NCI-H128 (cell line): ENCODE data around the gene CFAP45.

Experiments
- DNase-seq: peaks from one replicate; lab custom pipeline; 2025; ENCODE audit not compliant: unreplicated experiment; lab: John Stamatoyannopoulos, UW

Gene CFAP45

DNA sequence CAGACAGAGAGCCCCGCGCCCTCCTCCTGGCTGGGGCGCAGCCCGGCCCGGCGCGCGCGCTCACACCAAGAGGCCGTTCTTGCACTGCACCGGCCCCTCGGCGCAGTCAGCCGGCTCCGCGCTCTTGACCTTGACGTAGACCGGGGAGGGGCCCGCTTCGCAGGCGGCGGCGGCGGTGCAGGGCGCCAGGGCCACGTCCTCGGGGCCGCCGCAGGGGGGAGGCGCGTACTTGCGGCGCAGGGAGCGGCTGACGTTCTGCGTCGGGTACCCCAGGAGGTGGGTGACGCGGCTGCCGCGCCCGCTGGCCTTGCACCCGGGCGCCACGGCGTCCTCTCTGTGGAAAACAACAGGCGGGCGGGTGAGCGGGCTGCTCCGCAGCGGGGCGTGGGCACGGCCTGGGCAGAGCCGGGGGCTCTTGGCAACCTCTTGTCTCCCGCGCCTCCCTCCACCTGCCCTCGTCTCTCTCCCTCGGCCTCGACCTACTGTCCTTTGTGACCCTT is 45.2 kb downstream of the CFAP45 start:
- DNase-seq: no peak

DNA sequence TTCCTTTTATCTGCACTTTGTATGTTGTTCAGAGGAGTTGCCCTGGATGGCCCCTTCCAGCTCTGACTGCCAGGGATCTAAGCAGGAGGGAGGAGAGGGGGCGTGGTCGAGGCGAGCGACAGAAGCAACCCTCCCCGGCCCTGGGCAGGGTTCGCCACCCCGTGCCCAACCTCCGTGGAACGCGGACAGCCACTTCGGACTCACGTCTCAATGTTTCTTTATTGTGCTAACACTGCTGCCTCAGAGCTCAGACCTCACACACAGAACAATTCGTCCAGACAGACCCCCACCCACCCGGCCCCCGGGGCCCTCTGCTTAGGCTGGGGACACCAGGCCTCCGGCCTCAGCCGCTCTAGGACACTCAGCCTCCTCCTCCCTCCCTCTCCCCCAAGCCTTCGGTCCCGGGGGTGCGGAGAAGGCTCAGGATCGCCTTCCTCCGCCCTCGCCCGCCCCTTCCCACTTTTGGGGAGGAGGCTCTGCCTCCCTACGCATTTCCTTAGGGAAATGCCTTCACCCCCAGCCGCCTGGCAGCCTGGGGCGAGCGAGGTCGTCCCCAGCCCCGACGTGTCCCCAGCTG is 45.8 kb downstream of the CFAP45 start:
- no peak for DNase-seq

DNA sequence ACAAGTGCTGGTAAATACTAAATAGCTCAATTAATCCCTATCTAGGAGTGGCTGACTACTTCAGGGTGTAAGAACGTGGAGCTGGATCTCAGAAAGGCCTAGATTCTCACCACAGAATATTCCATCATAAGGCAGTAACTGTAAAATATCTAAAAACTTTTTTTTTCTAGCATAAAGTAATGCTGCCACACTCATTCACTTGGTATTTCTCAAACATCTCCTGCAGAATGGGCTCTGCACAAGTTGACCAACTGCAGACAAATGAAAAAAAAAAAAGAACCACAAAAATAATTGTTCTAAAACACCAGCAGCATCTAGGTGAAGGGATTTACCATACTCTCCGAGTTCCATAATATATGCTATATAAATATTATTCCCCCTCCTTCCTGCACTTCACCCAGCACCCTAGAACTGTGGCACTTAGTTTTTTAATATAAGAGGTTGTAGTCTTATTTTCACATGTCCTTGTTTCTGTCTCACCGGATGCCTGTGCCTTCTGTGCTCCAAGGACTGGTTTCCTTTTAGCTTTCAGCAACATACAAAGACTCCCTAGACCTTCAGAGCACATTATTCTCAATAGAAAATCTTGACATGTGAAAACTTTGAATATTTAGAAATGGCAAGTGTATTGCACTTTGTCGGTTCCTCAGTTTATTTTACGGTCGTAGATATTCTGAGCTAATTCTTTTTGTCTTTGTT is 46.4 kb downstream of the CFAP45 start:
- DNase-seq: no peak

DNA sequence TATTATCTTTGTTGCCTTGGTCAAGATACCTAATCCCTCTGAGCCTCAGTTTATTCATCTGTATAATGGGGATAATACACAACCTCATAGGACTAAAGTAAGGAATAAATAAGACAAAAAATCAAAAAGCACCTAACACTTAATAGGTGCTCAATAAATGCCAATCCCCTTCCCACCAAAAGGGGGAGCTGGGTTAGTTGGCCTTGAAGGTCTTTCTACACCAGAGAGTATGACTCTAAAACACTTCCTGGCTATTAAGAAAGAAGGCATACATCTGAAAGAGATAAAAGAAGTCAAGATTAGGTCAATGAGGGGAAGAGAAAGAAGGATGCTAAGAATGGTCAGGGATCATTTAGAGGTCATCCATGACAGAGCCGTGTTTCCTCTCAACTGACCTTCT is 48.6 kb downstream of the CFAP45 start:
- no peak for DNase-seq

DNA sequence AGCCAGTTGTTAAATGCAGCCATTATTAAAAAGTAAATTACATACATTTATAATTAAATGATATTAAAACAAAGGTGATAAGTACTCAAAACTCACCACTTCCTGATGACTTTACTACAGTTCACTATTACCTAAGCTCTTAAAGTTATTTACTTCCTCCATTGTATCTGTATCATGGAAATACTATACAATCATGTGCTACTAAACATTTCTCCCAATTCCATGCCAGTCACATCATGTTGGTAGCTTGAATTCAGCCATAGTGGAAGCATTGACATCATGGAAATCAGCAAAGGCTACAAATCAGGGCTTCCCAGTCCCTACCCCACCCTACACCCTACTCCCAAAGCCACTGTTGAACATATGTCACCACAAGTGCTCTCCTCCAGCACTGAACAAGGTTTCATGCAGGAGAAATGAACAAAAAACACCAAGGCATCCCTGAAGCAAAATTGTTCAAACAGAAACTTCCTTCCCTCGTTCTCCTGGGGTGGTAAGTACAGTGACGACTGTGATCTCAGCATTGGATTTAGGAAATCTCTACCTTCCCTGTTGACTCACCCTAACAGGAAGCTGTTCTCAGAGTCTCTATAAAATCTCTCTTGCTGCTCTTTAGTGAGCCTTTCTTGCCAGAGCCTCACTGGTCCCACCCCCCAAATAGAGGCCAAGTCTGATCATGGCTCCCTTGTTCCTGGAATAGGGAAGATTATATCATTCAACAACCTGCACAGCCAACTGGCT is 50.2 kb downstream of the CFAP45 start:
- DNase-seq: no peak

DNA sequence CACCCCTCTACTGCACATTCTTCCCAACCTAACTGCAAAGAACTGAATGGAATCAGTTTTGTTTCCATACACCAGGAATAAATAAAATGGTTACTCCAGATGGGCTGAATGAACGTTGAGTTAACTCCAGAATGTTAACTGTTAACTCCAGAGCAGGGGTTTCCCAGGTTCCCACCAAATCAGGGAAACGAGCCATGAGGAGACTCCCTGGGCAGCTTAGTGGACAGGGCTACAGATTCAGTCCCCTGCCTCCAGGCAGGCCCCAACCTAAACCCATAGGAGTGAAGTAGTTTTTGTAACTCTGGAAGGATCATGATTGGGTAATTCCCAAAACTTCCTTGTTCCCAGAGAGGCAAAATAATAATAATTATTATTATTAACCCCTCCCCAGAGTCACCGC is 51.6 kb downstream of the CFAP45 start:
- DNase-seq: no peak

DNA sequence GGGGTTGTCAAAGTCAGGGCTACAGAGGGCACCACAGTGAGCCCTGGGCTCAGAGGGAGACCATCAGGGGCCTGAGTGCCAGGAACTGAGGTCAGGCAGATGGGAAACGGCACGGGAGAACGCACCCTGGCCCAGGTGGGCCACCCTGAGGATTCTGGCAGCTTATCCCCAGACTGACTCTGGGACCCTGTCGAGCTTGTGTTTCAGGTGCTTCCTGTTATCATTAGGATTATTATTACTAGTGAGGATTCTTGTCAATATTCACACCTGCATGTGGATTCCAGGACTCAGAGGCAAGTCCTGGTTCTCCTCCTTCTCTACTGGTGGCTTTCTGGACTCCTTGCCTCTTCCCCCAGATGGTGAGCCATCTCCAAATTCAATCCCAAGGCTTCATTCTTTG is 52.7 kb downstream of the CFAP45 start:
- DNase-seq: no peak

DNA sequence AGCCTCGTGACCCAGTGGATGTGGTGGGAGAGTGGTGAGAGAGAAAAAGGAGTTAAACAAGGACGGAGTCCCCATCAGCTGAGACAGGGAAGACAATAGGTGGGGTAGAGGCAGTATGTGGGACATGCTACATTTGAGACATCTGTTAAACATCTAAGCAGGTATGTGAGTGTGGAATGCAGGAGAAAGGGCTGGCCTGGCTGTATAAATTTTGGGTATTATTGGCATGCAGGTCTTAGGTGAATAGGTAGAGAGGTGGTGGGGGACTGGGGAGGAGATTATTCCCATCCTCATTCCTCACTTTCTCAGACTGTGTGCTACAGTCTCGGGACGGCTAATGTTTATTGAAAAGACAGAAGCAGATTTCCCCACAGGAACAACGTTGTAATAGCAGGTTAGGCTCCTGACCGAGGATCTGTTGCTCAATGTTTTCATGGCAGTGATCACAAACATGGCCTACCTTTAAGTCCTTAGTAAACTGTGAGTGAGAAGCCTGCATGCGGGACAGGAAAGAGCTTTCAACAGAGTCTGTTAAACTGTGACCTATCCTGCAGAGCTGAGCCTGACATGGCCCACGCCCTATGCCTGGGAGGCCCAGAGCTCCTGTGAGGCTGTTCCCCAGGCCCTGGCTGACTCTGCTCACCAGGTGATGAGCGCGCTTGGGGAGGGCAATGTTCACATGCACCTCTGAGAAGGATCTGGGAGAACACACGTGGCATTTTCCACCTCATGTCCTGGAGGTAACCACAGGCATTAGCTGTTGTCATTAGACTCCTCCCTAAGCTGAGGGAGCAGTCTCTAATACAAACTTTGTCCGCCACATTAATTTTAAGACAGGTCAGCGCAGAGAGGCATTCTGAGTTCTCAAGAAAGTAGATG is 54.0 kb downstream of the CFAP45 start:
- no peak for DNase-seq

DNA sequence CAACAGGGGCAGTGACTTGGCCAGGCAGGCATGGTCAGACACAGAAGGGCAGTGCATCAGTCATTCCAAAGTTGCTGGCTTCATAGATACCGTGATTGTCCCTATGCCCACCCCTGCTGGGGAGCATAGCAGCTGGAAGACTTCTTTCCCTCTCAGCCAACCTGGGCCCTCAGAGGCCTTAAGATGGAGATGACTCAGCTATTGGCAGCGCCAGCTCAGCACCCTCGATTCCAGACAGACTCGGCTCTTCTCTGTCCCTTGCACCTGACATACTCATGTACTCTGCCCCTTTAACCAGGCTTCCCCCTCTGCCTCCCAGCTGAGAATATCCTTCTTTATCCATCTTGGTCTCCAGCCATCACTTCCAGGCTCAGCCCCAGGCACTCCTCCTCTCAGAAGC is 56.5 kb downstream of the CFAP45 start:
- DNase-seq: no peak

DNA sequence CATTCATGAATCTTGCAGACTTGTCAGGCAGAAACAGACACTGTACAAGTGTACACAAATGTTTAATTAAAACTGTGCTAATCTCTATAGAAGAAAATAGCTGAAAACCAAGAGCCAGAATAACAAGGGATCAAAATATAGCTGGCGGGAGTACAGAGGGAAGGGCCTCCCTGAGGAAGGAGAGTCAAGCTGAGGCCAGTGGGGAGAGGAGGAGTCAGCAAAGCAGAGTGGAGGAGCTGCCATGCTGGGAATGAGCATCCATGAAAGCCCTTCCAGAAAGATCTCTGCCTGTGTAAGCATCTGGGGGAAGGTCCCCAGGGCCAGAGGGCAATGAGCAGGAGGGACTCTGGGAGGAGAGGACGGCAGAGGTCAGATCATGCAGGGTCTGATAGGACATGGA is 58.2 kb downstream of the CFAP45 start:
- no peak for DNase-seq

DNA sequence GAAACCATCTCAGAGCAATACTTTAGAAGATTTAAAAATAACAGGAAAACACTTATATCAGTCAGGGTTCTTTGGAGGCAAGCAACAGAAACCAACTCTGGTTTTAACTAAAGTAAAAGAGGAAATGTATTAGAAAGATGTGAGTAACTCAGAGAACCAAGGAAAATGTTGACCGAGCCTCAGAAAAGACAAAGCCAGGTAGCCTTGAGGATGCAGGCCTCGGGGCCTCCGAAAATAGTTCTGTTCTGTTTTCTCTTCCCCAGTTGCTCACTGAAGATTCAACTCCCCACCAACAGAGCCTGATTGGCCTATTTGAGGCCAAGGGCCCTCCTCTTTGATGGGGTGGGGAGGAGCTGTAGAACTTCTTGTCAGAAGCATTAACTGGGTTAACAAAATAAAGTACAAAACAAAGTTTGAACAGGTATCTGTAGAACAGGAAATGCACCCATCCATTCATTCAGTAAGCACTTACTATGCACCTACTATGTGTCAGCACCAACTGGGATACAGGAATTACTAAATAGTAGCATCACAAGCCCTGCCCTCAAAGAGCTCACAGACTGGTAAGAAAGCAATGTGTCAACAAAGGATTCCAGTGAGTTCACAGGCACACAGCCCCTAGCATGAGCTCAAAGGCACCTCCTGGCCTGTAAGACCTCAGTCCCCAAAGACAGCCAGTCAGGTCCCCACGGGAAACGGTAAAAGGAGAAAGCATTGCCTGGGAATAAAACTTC is 60.7 kb downstream of the CFAP45 start:
- DNase-seq: no peak

DNA sequence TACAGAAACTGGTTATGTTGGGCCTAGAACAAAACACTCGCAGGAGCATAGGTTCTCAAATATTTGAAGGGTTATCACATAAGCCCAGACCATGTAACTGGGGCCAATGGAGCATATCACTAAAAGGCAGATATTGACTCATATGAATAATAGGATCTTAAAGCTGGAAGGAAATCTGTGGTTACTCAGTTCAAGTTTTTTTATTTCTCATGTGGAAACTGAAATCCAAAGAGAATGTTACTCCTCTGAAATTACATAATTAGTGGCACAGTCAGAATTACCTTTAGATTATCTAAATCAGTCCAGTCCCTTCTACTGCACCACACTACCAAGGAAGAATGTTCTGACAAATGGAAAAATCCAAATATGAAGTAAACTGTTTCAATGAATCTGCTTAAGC is 61.2 kb downstream of the CFAP45 start:
- no peak for DNase-seq

DNA sequence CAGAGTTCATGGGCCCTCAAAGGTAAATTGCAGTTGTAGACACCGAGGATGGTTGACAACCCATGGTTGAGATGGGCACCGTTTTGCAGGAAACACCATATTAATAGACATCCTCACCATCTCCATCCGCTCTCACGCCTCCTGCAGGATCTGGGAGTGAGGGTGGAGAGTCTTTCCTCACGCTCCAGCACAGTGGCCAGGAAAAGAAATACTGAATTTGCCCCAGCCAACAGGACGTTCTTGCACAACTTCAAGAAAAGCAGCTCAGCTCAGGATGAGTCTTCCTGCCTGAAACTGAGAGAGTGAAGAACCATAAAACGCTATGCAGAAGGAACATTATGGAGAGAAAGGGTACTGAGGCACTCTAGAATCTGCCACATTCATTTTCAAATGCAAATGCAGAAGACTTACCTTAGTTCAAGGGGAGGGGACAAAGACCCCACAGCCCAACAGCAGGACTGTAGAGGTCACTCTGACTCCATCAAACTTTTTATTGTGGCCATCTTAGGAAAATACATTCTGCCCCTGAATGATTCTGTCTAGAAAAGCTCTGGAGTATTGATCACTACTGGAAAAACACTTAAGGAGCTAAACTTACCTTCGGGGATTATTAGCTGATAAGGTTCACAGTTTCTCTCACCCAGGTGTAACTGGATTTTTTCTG is 64.0 kb downstream of the CFAP45 start:
- DNase-seq: no peak

DNA sequence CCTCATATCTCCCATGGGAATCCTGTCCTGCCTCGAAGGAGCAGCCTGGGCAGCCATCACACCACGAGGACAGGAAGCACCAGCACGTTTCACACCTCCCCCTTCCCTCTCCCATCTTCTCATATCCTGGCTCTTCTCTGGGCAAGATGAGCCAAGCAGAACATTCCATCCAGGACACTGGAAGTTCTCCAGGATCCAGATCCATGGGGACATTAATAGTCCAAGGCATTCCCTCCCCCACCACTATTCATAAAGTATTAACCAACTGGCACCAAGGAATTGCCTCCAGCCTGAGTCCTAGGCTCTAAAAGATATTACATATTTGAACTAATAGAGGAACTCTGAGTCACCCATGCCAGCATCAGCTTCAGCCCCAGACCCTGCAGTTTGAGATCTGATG is 64.6 kb downstream of the CFAP45 start:
- no peak for DNase-seq

DNA sequence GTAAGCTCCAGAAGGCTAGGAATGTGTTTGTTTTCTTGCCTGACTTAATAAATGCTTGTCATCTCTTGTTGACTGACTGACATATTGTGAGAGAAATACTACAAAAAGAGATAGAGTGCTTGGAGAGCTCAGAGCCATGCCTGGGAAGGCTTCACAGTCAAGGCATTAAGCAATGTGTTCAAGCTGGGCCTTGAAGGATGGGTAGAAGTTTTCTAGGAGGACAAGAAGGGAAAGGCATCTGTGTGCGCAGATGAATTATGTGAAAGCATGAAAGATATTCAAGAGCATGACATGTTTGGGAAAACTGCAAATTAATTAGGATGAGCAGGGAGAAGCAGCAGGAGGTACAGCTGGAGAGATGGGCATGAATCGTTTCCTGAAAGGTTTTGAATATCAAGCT is 67.7 kb downstream of the CFAP45 start:
- DNase-seq: no peak

DNA sequence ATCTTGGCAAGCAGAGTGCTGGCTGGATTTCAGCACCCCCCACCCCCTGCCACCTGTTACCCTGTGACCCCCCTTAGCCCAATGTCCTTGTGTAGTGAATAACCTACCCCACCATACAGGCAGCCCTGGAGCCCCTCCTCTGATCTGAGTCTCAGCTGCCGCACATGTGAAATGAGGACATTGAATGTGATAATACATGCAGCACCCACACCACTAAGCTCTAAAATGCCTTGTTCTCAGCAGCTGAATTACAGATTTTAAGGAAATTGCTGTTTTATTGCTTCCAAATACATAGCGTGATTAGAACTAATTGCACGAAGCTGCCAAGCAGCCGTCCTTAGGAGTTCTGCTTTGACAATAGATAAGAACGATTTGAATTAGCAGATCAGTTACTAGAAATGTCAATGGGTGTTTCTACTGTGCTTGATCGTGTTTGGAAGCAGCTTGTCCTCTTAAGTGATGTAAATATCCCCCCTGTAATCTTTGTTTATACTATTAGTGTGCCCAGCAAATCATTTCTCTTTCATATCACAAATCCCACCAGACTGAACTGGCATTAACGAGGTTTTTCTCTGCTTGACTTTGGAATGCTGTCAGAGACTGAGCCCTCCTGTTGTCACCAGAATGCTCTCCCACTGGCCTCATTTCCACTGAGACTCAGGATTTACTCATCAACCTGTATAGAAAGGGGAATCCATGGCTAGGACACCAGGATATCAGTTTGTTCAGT is 68.4 kb downstream of the CFAP45 start:
- DNase-seq: no peak

DNA sequence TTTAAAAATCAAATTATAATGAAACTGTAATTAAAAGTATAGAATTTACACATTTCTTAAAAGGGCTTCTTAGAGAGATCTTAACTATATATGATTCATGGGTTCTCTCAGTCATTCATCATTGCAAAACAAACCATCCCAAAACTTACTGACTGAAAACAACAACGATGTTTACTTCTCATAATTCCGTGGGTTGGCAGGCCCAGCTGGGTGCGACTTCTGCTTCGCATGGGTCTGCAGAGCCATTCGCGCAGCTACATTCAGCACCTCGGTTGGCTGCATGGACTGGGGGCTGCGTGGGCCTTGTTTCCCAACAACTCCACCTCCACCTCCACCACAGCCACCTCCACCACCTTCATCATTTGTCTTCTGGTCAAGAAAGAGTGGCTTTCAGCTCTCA is 69.2 kb downstream of the CFAP45 start:
- no peak for DNase-seq

DNA sequence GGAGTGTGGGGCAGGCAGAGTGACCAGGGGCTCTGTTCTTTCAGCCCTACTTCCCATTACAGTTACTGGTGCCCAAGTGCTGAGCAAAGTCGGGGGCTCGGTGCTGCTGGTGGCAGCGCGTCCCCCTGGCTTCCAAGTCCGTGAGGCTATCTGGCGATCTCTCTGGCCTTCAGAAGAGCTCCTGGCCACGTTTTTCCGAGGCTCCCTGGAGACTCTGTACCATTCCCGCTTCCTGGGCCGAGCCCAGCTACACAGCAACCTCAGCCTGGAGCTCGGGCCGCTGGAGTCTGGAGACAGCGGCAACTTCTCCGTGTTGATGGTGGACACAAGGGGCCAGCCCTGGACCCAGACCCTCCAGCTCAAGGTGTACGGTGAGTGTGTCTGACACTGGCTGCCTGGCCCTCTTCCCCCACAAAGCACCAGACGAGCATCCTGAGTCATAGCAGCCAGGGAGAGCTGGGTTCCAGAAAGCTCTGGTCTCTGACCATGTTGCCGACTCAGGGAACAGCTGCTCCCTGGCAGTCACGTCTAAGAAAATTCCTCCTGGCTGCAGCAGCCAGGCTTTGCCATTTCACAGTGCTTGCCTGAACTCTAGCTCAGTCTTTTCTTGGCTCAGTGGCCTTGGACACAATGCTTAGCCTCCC is 70.0 kb downstream of the CFAP45 start:
- no peak for DNase-seq

DNA sequence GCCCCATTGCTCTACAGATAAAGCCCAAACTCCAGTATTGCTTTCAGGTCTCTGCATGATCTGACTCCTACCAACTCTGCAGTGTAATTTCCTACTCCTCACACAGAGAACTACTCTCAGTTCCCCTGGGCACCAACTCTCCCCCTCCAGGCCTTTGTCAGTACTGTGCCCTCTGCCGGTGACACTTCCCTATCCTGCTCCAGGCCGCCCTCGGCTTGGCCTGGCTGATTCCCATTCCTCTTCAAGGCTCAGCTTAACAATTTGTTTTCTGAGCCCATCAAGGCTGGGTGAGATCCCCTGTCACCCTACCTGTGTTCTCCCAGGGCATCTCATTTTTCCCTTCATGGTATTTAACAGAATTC is 70.7 kb downstream of the CFAP45 start:
- no peak for DNase-seq
